ENCODE data around the gene CNP.
A peak's percentile ranks its signal among the peaks of the same experiment; 100 is the strongest.
"Not testable (repeated sequence)": the region's sequence is repeated elsewhere in the genome, so short reads cannot be mapped to it uniquely, and the experiment has no call there.

Gene CNP

GRCh38 chr17:41966463-41967140 lies at the start of gene CNP:
Gene CNP, plus strand, starts transcription at chr17:41966795. Its CDS starts 90 bp downstream, at chr17:41966885.
- peak; percentile 53 for DNase-seq

DNA sequence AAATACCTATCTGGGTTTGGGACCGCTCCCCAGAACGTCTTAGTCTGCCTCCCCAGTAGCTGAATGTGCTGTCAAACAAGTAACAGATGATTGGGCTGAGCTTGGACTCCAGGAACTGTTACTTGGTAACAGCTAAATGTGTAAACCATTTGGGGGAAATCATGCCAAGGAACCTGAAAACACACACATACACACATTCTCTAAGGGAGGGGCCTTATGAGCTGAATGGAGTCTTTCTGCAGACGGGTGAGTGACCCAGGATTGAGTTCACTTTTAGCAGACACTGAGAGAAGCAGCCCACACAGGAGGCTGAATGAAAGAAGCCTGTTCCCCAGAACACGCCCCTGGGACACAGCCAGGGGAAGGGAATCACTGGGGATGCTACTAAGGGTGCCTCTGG lies 49.4 kb upstream of the CNP start:
- no peak for DNase-seq

DNA sequence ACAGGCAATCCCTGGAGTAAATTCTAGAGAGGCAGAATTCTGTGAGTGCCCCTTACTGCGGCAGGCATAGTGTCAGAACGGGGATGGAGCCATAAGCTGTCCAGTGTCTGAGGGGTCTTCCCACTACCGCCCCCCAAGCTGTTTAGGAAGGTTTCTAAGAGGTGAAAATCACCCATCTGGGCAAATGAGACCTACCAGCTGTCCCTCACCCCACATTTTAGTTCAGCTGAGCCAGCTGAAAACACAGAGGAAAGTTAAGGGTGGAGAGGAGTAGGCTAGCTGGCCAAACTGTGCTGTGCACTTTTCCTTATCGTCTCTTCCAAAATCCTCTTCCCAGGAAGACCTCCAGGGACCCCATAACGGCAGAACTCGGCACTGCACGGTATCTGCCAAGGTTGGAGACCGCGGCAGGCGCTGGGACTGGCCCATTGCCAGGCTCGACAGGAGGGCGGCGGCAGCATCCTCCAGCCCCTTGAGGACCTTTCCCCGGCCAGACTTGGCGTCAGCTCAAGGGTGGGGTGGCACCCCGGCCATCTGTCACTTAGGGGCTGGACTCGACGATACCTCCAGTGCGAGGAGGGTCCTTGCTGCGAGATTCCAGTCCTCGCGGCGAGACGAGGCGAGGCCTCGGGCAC lies 48.8 kb upstream of the CNP start:
- DNase-seq, result peak; percentile 61

DNA sequence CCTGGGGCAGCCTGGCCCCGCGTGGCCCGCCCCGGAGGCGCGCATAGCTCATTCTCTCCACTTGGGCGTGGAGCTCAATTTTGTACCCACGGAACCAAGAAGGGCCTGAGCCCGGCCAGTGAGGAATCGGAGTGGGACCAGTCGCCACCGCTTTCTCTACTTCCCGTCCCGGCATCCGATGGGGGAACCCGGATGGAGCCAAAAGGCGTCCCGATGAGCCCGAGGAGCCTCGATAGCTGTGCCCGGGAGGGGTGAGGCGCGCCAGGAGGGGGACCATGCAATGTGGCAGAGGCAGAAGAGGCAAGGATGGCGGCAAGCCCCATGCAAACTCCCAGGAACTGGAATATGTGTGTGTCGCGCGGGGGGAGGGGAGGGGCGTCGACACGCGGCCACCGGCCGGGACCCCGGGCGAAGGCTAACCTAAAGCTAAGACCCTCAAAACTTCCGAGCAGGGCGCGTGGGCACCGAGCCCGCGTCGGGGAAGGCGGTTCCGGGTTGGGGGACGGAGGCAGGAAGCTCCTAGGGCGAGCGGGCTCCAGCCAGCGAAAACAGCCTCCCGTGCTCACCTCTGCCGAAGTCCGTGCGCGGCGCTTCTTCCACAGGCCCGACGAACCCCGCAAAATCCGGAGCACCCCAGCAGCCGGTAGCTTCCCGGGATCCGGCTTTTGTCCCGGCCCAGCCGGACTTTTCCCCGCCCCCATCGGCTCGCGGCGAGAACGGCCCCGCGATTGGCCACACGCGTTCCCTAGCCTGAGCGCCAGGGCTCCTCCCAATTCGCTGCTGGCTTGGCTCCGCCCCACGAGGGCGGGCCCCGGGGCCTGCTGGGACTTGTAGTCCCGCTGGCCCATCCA lies 48.1 kb upstream of the CNP start, which contains the start of gene ACLY:
Gene ACLY (minus strand): TSS at position 638 of the 851 bp plus-strand sequence. CDS start 5,078 bp downstream, outside the sequence.
- DNase-seq, result peak; percentile 94

- no peak for DNase-seq
Measured at GRCh38 chr17:41919165-41919817, 47.3 kb upstream of the CNP start.

- DNase-seq, result no peak
Measured at GRCh38 chr17:41919840-41920579, 46.6 kb upstream of the CNP start.

- DNase-seq, result no peak
Measured at GRCh38 chr17:41920580-41920955, 46.0 kb upstream of the CNP start.

GRCh38 chr17:41925991-41926590 lies 40.5 kb upstream of the CNP start:
- no peak for DNase-seq

DNA sequence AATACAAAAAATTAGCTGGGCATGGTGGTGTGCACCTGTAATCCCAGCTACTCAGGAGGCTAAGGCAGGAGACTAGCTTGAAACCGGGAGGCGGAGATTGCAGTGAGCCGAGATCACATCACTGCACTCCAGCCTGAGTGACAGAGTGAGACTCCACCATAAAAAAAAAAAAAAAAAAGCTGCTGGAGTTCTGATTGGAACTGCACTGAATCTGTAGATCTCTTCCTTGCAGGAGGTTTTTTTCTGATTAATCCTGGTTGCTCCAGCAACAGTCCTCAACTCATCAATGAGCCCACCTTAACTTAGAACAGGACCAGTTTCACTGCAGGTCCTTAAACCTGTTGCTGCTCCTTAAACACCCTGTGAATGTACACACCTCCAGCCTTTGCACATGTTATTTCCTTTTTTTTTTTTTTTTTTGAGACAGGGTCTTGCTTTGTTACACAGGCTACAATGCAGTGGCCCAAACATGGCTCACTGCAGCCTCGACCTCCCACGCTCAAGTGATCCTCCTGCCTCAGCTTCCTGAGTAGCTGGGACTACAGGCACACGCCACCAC lies 37.8 kb upstream of the CNP start:
- DNase-seq, result no peak

GRCh38 chr17:41930009-41930832 lies 36.4 kb upstream of the CNP start, which contains the start of gene ODAD4:
Gene ODAD4, plus strand, starts transcription at chr17:41930617. Its CDS starts 107 bp downstream, at chr17:41930724.
- DNase-seq, result peak; percentile 92

GRCh38 chr17:41930833-41931156 lies 35.8 kb upstream of the CNP start:
- DNase-seq, result not testable (repeated sequence)

- DNase-seq, result not testable (repeated sequence)
Measured at GRCh38 chr17:41931715-41932114, 34.9 kb upstream of the CNP start.

DNA sequence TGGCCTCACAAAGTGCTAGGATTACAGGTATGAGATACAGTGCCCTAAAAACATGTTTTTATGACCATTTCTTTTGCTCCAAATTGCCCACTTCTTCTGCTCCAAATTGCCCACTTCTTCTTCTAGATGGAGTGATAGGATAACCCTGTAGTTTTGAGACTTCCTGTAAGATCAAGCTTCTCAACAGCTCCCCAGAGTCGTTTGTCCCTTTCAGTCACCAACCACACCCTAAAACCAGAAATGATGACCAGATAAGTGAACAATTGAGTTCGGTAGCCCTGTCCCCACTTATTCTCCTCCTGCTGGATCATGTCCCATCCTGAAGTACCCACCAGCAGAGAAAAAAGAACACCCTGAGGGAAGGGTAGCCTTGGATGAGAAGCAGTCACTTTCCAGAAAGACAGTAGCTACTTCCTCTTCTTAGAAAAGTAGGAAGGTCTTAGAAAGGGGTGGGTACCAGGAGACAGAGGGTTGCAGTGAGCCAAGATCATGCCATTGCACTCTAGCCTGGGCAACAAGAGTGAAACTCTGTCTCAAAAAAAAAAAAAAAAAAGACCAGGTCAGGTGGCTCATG lies 33.7 kb upstream of the CNP start:
- DNase-seq, result no peak

DNA sequence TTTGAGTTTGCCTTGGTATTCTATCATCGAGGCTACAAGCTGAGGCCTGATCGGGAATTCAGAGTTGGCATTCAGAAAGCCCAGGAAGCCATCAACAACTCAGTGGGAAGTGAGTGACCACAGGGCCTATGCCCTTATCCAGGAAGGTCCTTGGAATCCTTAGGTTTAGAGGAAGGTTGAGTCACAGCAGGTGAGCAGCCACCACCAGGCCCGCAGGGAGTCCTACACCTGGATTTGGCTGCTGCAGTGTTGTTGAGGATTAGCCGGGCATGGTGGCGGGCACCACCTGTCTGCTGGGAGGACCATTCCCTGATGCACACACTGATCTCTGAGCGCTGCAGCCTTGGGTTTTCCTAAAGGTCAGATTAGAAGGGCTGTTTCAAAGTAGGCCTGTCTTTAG lies 31.0 kb upstream of the CNP start:
- no peak for DNase-seq

GRCh38 chr17:41937970-41938954 lies 28.3 kb upstream of the CNP start:
- DNase-seq, result peak; percentile 40

- peak; percentile 50 for DNase-seq
Measured at GRCh38 chr17:41939044-41939692, 27.4 kb upstream of the CNP start.

- DNase-seq, result no peak
Measured at GRCh38 chr17:41939693-41940090, 26.9 kb upstream of the CNP start.

DNA sequence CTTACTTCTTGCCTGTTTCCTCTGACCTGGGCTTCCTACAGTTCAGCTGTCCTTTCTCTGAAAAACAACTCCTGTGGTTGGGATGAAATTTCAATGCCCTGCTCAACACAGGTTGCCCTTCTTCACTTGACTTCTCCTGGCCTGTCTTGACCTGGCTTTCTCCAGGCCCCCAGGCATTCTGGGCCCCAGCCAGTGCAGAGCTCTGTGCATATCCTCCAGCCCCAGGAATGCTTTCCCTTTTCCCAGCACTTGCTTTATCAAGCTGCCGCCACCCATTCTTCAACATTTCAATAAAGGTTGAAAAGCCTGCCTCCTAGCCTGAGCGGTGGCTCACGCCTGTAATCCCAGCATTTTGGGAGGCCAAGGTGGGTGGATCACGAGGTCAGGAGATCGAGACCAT lies 25.4 kb upstream of the CNP start:
- DNase-seq, result no peak

Data from DMS 273 treated with DMSO at 0.1 percent for 48 hours (cell line).